Bone marrow (tissue), 2 donors: ENCODE measurements around the gene DYNC2LI1.

Source experiments
- DNase-seq, 2 donors: peaks; one replicate each; lab custom pipeline; 2025; lab: John Stamatoyannopoulos, UW

The DYNC2LI1 gene

DNA sequence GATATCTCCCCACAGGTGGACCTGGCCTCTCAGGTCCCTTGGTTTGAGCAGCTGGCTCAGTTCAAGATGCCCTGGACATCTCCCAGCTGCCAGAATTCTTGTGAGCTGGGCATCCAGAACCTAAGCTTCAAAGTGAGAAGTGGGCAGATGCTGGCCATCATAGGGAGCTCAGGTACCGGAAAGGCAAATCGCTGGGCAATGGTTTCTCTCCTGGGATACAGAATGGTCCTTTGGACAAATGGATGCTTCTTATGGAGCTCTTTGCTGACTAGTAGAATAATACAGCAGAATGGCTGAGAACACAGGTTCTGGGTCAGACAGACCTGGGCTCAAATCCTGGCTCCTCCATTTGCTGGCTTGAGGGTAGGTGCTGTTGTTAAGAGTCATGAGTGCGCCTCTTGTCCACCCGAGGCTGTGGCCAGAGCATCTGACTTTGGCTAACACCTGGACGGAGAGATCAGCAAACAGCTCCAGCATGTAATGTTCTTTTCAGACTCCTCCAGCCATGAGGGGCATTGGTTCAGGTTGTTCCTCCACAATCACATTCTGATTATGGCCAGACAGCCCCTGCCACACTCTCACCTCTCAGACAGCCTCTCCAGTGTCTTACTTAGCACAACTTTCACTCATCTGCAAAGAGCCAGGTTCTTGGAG lies 72.4 kb downstream of the DYNC2LI1 start:
- DNase-seq: no peak

DNA sequence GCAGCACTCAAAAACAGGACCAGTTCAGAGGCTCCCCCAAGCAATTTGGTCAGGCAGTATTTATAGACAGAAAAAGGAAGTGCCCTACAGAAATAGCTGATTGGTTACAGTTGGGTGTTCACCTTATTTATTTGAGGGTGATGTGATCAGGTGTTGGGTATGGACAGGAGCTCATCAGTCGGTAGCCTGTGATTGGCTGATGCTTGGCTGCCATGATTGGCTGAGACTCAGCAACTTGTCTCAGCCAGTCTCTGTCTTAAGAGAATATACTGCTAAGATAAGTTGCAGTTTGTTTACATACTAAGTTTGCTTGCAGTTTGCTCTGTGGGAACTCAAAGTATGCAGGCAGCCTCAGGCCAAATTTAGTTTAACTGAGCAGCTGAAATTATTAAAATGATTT lies 74.4 kb downstream of the DYNC2LI1 start:
- no peak for DNase-seq

DNA sequence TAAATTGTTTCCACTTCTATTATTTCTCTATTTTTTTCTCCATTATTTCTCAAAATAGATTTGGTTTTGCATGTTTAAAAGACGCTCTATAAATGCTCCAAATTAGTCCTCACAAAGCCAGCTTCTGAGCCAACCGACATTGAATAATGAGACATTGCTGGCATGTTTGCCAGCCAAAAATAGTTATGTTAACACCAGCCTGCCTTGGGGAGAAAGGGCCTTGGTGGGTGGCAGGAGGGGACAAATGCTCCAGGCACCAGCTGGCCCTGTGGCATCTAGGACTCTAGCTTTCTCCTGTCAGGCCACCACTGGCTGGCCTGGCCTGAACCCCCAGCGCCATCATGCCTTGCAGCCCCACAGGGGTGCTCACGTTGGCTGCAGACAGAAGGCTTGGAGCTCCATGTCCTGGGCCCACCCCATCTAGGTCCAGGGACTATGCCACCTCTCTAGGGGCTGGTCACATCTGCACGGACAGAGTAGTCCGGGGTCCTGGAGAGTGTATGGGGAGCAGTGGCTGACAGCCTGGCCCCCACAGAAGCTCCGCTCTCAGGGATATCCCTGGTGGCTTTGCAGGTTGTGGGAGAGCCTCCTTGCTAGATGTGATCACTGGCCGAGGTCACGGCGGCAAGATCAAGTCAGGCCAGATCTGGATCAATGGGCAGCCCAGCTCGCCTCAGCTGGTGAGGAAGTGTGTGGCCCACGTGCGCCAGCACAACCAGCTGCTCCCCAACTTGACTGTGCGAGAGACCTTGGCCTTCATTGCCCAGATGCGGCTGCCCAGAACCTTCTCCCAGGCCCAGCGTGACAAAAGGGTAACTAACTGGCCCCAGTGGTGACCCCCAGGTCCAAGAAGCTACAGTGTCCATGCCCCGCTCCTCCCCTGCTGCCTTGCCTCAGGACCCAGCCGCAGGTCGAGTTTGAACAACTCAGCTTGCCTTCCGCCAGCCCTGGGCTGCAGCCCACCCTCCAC lies 77.5 kb downstream of the DYNC2LI1 start:
- DNase-seq: no peak

DNA sequence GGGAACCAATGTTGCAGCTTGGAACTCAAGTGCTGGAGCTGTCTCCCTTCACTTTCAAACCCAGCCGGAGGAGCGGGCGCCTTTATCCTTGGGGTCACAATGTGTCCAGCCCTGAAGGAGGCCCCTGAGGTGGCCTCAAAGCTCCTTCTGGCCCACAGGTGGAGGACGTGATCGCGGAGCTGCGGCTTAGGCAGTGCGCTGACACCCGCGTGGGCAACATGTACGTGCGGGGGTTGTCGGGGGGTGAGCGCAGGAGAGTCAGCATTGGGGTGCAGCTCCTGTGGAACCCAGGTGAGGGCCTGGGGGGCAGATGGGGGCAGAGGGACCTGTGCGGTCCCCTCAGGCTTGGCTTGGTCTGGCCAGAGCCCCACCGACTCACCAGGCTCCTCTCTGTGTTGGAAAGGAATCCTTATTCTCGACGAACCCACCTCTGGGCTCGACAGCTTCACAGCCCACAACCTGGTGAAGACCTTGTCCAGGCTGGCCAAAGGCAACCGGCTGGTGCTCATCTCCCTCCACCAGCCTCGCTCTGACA lies 78.4 kb downstream of the DYNC2LI1 start:
- DNase-seq: no peak

DNA sequence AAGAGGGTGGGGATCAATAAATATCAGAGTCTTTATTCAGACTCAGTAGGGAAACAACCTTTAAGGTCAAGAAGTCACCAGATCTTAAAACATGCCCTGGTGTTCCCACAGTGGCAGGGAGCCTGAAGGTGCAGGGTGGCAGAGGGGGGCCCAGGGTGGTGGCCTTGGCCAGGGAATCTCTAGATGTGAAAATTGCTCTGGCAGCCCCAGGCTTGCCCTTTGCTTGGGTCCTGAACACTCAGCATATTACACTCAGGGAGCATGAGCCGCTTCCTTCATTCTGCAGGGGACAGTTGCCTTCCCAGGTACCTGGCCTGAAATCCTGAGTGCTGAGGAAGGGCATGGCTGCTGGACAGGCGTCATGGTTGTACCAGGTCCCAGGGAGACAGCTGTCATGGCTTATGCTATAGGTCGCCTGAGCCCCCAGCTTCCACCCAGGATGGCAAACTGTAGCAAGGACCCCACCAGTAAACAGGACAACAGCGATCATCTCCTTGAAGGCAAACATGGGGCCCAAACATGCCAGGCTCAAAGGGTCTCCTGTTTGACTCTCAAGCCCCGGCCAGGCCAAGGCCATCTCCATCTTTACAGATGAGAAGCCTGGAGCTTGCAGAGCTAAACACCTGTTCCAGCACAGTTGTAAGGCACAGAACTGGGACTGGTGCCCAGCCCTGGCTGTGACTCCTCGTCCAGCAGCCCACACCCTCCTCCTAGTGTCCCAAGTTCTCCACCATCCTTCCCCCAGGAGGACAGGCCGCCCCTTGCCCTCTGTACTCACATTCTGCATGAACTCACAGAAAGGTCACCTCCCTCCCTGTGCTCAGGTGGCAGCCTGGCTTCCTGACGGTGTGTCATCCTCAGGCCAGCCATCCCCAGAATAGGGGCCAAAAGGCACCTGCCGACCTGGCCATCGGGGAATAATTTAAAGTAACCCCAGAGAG lies 79.6 kb downstream of the DYNC2LI1 start:
- DNase-seq: no peak

DNA sequence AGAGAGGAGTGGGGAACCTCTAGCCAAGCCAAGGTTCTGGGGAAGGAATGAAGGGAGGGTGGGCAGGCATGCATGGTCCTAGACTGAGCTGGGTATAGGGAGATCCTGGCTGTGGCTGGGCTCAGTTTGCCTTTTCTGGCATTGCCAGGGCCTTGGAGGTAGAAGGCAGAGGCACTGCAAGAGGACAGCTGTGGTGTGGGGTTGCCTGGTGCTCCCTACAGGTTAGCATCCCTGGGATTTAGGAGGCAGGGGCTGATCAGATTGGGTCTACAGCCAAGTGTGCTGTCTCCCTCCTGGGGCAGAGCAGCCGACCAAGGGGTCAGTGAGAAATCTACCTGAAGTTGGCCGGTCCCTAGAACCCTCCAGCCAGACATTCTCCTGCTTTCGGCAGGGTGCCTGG lies 80.8 kb downstream of the DYNC2LI1 start:
- DNase-seq: no peak

DNA sequence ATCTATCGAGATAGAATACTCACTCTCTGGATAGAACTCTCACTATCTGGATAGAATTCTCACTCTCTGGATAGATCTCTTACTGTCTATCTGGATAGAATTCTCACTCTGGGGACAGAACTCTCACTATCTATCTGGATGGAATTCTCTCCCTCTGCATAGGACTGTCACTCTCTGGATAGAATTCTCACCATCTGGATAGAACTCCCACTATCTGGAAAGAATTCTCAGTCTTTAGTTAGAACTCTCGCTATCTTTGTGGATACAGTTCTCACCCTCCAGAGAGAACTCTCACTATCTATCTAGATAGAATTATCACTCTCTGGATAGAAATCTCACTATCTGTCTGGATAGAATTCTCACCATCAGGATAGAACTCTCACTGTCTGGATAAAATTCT lies 81.5 kb downstream of the DYNC2LI1 start:
- no peak for DNase-seq
